ENCODE measurements around the gene RLF.
A peak's percentile ranks its signal among the peaks of the same experiment; 100 is the strongest.

Gene RLF

GRCh38 chr1:40132383-40133311 lies 28.5 kb upstream of the RLF start:
- no peak for TF ChIP-seq CTCF (IDR thresholded peaks at IDR 0.05; ENCODE audit: insufficient read depth, low read length, missing control alignments)
- ChIA-PET CTCF (interaction anchor here (0.9 to 4.8 kb wide), 6 partner anchors 10 to 206 kb away, joined by 3 to 23 read pairs (median 6); no protein-coding TSS in a partner anchor), POLR2A (no interaction called here)
- no peak for DNase-seq (ENCODE audit: low read depth, low spot score)
- peak overlapping the region; percentile 49 for H3K4me3 ChIP-seq (ENCODE audit: low read depth, low read length)

- POLR2A ChIA-PET: no interaction called here
- TF ChIP-seq CTCF (IDR thresholded peaks at IDR 0.05; ENCODE audit: insufficient read depth, low read length, missing control alignments): no peak
Measured at GRCh38 chr1:40133312-40133665, 27.9 kb upstream of the RLF start.

GRCh38 chr1:40133839-40134238 lies 27.3 kb upstream of the RLF start:
- CTCF ChIA-PET: interaction anchor here (2.8 to 4.8 kb wide), 2 partner anchors 10 to 204 kb away, joined by 17 to 23 read pairs; no protein-coding TSS in a partner anchor
- POLR2A ChIA-PET: no interaction called here
- DNase-seq (ENCODE audit: low read depth, low spot score): no peak

More at GRCh38 chr1:40133312-40133665, 27.9 kb upstream of the RLF start:
- H3K4me3 ChIP-seq (ENCODE audit: low read depth, low read length): peak overlapping the region; percentile 49; the same call in 1 of the 2 replicates
- CTCF ChIA-PET: interaction anchor here (1.2 to 4.8 kb wide), 3 partner anchors 11 to 205 kb away, joined by 3 to 23 read pairs (median 17); no protein-coding TSS in a partner anchor
- no peak for DNase-seq (ENCODE audit: low read depth, low spot score)

GRCh38 chr1:40140211-40140973 lies 20.8 kb upstream of the RLF start:
- no peak for TF ChIP-seq CTCF (IDR thresholded peaks at IDR 0.05; ENCODE audit: insufficient read depth, low read length, missing control alignments)
- ChIA-PET CTCF (interaction anchor here (0.6 to 8.8 kb wide), 9 partner anchors 13 to 266 kb away, joined by 3 to 238 read pairs (median 5); no protein-coding TSS in a partner anchor), POLR2A (no interaction called here)
- no peak overlapping the region for H3K4me3 ChIP-seq (ENCODE audit: low read depth, low read length)
- no peak for DNase-seq (ENCODE audit: low read depth, low spot score)

More at GRCh38 chr1:40133839-40134238, 27.3 kb upstream of the RLF start:
- TF ChIP-seq CTCF (IDR thresholded peaks at IDR 0.05; ENCODE audit: insufficient read depth, low read length, missing control alignments): no peak
- no peak overlapping the region for H3K4me3 ChIP-seq (ENCODE audit: low read depth, low read length)

- no peak for TF ChIP-seq CTCF (IDR thresholded peaks at IDR 0.05; ENCODE audit: insufficient read depth, low read length, missing control alignments)
- no peak for DNase-seq (ENCODE audit: low read depth, low spot score)
- ChIA-PET POLR2A (no interaction called here), CTCF (interaction anchor here (0.8 to 8.8 kb wide), 14 partner anchors 10 to 527 kb away, joined by 3 to 238 read pairs (median 5); partner anchors contain the start of gene COL9A2)
- no peak overlapping the region for H3K4me3 ChIP-seq (ENCODE audit: low read depth, low read length)
Measured at GRCh38 chr1:40141878-40142535, 19.2 kb upstream of the RLF start.
